A172 (cell line): ENCODE results near the gene SMCO2. TPM values are rescaled to one million over a fixed set of nuclear protein-coding genes. Genes with fewer than 3 reads are reported as not detected.

ENCODE experiments used
- DNase-seq: peaks from one replicate; pipeline ENCODE4 v3.0.0-alpha.2; 2015; ENCODE audit warnings: low spot score
- total RNA-seq: library from RNA; depleted of rRNA; stranded (reverse); fragments of >200 nt; shearing (Covaris generic); gene quantifications from 2 replicates; pipeline ENCODE4 v1.2.3, GENCODE V29; 2014

SMCO2 gene
- total RNA-seq, 1 experiment from 2014 or later, result not detected

DNA sequence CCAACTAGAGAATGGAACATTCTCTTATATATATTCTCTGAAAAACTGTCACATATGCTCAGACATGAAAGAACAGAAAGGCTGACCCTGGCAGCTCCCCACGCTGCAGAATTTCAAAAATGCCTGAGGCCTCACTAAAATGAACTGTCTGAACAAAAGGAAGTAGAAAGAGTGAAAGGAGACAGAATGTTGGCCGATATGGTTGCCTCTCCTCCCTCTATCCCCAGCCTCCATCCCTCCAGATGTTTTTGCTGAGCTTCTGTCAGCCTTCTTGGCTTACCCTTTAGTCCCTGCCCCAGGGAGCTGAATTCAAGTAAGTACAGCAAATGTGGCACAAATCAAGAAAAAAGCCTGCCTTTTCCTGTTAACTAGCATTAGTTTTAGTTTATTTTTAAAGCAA, 6.9 kb downstream of the SMCO2 start:
- DNase-seq, result no peak

DNA sequence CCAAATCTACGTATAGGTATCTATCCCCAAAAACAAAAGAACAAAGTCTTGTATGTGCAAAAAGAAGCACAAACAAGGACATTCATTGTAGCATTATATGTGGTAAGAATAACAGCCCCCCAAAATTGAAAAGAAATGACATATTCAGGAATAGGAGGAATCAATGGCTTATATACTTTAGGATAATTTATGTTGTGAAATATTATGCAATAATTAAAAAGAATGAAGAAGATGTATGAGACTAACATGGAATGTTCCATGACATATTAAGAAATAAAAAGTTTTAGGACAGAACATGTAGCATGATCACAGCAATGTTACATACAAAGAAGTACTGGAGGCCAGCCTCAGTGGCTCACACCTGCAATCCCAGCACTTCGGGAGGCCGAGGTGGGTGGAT, 9.1 kb downstream of the SMCO2 start:
- DNase-seq, result no peak

DNA sequence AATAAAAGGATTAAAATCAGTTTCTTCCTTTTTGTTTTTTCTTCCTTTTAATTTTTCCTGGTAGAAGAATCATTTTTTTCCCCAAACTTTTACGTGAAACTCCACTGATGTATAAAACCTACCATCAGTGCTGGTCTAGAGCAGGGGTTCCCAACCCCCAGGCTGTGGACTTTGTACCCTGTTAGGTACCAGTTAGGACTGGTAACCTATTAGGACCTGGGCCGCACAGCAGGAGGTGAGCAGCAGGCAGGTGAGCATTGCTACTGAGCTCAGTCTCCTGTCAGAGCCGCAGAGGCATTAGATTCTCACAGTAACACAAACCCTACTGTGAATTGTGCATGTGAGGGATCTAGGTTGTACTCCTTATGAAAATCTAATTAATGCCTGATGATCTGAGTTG, 10.1 kb downstream of the SMCO2 start:
- DNase-seq, result no peak

DNA sequence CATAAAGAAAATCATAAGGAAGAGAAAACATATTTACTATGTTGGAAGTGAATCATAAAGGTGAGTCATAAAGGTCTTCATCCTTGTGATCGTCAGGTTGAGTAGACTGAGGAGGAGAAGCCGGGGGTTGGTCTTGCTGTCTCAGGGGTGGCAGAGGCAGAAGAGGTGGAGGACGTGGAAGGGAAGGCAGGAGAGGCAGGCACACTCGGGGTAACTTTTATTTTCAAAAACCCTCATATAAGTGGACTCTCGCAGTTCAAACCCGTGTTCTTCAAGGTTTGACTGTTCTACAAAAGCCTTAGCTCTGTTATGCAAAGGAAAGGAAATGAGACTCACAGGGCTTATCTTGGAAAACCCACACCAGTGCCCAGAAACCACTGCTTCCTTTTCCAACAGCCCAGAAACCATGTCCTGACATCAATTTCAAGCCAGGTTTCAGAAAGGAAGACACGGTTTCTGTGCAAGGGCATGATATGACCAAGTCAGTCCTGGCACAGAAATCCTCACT, 14.0 kb downstream of the SMCO2 start:
- peak; percentile 36 for DNase-seq

DNA sequence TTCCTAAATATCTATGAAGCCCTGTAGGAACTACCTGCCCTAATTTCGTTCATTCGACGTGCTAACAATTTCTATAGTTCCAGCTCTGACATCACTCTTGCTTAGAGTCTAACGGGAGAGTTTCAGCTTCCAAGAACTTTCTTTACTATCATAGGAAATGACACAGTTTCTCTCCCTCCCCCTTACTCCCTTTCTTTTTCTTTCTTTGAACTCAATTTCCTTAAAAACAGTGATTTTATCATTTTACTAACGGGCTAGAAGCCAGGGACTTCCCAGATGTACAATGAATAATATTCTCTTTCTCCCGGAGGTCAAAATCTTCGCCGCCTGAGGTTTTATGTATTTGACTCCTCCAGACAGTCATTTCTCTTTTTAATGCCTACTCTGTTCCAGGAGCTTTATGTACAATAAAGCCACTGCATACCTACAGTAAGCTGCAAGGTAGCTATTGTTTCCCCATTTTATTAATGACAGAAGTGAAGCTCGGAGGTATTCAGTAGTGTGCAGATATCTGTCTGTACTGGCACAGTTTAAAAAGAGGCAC, 15.7 kb downstream of the SMCO2 start:
- peak; percentile 78 for DNase-seq

DNA sequence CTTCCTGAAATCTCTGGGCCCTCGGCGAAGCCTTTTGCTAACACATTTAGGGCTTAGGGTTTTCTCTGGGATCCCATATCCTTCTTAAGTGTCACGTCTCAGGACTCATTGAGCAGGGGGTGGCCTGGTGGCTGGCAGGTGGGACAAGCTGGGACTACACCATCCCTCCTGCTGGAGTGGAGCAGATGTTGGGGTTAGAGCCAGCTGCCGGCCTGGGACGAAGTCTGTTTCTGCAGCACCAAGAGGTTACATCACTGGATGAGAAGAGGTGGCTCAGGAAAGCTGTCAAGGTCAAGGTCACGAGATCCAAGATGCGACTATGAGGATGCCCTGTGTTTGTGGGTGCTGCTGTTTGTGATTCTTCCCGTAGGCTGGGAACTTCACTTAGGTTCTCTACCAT, 16.3 kb downstream of the SMCO2 start:
- DNase-seq, result peak; percentile 6

DNA sequence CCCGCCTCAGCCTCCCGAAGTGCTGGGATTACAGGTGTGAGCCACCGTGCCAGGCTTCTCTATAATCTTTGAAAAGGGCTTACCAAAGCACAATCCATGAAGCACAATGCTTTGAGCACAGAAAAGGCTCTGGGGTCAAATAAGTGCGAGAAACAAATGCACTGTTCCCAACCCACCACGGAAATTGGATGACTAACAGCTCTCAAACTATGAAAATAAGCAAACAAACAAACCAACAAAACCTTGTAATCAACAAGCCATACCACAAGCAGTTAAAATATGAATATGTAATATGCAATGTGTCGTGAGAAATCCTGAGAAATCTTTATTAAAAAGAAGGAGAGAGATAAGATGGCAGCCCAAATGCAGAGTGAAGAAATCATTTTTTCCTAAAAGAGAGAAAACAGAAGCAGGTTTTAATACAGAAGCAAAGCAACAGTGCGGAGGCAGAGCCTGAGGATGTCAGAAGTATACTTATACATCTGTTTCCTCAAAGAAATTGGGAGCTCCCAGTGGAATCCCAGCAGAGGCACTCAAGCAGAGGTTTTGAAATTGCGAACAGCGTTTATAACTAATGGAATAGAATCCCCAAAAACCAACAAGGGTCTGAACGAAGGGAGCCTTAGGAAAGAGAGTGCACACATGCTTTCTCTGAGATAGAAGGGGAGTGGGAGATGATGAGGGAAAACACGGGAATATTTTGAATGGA, 17.1 kb downstream of the SMCO2 start:
- DNase-seq, result no peak

DNA sequence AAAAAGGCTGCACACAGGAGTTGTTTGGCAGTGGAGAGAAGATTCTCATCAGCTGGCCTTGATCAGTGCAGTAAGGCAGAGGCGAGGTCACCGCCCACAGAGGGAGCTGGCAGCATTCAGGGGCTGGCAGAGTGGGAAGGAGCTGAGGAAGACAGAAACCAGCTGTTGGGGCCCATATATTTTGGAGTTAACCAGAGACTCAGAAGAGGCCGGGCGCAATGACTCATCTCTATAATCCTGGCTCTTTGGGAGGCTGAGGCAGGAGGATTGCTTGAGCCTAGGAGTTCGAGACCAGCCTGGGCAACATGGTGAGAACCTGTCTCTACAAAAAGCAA, 17.7 kb downstream of the SMCO2 start:
- peak; percentile 49 for DNase-seq

DNA sequence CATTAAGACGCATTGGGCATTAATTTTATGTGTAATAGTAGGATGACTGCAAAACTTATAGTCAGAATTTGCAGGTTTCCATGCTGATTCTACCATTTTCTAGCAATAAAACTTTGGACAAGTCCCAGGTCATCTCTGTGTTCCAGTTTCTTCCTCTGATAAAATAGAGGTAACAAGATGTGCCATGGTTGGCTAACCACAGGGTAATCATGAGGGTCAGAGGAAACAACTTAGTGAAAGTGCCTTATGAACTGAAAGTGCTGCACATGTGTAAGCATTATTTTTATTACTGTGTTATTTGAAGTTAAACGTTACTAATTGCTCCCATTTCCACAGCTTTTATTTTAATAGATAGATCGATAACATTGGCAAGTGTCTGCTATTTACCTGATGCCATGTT, 21.1 kb downstream of the SMCO2 start:
- DNase-seq, result no peak

DNA sequence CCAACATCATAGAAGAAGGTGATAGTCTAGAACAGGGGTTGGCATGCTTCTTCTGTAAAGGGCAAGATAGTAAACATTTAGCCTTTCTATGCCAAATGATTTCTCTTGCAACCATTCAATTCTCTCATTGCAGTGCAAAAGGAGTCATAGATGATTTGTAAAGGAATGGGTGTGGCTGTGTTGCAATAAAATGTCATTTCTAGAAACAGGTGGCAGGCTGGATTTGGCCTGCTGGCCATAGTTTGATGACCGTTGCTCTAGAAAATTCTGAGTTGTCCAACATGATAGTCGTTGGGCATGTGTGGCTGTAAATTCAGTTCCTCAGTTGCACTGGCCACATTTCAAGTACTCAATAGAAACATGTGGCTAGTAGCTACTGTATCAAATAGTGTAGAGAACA, 21.7 kb downstream of the SMCO2 start:
- DNase-seq, result no peak

DNA sequence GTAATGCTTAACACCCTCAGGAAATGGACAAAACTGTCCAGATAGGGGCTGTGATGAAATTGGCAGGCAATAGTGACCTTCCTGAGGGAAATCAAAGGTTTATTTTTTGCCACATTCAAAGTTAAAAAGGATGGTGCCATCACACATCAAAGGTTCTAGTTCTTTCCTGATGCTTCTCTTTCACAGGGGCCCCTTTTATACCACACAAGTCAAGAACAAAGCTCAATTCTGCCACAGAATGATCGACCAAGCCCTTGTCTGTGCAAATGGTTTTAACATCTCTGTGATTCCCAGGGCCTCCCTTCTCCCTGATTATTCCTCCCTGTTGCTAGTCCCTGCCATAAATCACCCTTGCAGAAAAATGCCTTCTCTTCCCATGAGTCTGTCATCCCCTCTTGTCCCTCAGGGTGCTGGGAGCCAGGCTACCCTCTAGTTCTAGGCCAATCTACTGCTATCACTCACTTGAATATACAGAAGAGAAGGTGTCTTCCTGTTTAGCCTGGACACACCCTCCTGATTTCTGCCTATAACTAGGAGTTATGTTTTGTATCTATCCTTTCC, 22.7 kb downstream of the SMCO2 start:
- DNase-seq, result no peak

DNA sequence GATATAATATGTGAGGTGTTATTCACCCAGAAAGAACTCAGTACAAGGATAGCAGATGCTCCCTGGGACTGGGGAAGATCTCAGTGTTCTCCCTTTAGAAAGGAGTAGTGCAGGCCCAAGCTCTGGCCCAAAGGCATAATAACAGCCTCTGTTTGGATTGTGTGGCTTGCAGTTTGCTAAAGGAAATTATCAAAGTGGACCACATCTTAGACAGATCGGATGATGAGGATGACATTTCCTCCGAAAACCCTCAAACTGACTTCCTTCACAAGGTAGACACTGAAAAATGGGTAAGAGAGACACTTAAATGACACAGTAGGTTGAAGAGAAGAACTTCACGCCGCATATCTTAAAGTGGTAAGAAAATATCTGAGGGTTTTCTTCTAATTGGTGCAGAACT, 26.1 kb downstream of the SMCO2 start:
- no peak for DNase-seq

DNA sequence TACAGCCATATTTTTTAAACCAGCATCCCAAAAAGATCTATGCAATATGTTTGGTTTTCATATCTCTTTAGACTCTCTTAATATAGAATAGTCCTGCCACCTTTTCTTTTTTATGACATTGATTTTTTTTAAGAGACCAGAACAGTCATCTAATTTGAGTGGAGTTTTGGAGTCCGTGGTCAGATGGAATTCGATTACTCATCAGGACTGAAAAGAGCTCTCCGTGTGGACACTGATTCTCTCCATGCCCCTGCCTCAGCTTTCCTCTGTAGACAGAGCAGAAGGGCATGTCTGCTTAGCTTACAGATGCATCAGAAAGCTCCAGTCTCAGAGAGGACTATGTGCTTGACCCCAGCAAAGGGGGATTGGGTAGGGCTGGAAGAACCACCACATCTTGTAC, 27.8 kb downstream of the SMCO2 start:
- DNase-seq, result peak; percentile 62

DNA sequence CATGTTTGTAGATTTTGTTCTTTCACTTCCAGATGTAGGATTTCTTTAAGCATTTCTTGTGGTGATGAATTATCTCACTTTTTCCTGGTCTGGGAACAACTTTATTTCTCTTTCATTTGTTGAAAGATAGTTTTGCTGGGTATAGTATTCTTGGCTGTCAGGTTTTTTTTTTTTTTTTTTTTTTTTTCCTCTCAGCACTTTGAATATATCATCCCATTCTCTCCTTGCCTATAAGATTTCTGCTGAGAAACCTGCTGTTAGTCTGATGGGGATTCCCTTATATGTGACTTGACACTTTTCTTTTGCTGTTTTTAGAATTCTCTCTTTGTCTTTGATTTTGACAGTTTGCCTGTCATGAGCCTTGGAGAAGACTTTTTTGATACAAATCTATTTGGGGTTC, 30.5 kb downstream of the SMCO2 start:
- no peak for DNase-seq

DNA sequence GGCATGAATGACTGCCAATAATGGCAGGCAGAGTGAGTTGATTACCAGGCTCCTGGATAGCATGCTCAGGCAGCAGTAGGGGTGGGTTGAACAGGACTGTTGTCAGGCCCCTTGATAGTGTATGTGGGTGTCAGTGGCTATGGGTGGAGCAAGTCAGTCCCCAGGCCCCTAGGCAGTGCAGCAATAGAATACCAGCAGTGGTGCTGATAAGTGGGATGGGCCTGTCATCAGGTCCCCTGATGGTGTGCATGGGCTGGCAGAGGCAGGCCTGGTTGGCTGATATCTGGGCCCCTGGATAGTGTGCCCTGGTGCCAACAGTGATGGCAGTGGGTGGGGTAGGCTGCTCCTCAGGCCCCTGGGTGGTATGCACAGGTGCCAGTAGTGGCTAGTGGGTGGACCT, 32.4 kb downstream of the SMCO2 start:
- no peak for DNase-seq

DNA sequence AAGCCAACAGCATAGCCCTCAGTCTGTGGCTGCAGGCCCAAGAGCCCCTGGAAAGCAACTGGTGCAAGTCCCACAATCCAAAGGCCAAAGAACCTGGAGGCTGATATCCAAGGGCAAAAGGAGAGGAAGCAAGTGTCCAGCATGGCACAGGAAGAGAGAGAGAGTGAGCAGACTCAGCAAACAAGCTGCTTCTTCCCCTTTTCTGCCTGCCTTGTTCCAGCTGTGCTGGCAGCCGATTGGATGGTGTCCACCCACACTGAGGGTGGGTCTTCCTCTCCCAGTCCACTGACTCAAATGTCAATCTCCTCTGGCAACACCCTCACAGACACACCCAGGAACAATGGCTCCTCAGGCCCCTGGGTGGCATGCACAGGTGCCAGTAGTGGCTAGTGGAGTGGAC, 33.5 kb downstream of the SMCO2 start:
- DNase-seq, result no peak

DNA sequence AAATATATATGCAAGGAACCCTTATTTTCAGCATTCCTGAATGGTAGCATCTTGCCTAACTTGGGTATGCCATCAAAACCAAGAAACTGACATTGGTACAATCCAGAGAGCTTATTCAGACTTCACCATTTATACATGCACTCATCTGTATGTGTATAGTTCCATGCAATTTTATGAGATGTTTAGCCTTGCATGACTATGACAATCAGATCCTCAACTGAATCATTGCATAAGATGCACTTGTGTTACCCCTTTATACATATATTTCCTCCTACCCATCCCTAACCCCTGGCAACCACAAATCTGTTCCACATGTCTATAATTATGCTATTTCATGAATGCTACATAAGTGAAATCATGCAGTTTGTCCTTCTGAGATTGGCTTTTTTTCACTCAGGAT, 40.4 kb downstream of the SMCO2 start:
- DNase-seq, result no peak

DNA sequence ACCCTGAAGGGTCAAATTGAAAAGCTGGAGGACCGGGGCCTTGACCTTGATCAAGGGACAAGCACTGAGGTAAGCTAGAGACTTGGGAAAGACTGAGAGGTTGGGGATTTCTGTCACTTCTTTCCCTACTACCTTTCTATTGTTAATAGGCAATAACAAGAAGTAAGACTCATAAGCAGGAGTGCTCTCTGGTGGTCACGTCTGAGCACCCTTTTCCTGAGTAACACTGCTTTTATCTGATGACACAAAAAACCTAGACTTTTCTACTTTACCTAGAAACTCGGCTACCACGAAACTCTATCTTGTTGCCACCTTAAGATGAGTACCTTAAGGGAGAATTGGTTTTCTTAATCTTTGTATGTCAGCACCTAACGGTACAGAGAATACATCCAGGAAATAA, 41.9 kb downstream of the SMCO2 start:
- DNase-seq, result no peak

DNA sequence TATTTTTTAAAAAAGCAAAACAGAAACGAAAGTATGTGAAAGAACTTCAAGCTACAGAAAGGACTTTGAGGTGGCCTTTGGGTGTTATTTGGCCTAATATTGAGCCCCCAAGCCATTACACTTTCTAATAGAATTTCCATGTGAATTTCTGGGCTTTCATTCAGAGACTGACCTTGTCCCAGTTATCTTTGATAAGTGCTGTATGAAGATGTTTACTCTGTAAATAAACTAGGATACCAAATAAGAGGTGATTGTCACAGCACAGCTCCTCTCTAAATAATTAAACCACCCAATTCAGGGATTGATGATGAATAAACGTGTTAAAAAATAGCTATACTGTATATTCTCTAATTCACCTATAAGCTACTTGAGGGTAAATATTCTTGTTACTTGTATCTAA, 44.7 kb downstream of the SMCO2 start:
- no peak for DNase-seq

DNA sequence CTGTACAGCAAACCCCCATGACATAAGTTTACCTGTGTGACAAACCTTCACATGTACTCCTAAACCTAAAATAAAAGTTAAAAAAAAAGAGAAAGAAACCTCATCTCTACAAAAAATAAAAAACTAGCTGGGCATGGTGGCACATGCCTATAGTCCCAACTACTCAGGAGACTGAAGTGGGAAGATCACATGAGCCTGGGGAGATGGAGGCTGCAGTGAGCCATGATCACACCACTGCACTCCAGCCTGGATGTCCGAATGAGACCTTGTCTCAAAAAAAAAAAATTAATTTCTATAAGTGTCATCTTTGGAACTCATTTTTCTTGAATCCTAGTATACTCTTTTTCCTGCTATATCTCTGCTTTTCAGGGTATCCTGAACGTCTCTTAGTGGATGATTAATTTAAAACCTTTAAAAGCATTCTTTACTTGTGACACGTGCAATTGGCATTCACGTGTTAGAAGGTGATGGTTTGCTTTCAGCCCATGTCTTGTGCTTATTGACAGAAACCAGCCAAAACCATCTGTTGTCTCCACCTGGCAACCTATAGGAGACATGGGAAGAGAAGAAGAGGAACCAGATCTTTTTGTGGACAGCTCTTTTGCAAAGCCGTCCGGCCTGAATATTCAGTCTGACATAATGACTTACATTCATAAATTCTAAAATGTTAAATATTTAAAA, 46.9 kb downstream of the SMCO2 start:
- peak; percentile 16 for DNase-seq

DNA sequence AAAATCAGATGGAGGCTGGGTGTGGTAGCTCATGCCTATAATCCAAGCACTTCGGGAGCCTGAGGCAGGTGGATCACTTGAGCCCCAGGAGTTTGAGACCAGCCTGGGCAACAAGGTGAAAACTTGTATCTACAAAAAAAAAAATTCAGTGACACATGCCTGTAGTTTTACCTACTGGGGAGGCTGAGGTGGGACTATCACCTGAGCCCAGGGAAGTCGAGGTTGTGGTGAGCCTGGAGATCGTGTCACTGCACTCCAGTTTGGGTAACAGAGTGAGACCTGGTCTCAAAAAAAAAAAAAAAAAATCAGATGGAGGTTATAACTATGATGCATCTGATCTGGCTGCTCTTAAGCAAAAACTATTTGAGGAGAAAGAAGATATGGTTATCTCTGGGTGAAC, 50.9 kb downstream of the SMCO2 start:
- DNase-seq, result no peak

DNA sequence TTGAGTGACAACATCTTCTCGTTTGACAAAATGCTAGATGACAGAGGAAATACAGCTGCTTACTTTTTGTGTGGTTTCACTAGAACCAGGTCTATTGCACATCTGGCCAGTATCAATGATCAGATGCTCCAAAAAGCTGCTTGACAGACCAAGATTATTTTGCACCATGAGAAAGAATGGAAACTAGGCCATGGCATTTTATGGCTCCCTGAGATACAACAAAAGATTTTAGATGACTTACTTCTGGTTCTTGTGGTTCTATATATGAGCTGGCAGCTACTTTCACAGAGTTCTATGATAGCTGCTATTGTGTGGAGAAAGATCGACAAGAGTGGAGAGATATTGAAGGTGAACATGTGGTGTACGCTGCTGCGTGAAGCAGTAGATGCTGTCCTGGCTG, 51.6 kb downstream of the SMCO2 start:
- DNase-seq, result no peak

DNA sequence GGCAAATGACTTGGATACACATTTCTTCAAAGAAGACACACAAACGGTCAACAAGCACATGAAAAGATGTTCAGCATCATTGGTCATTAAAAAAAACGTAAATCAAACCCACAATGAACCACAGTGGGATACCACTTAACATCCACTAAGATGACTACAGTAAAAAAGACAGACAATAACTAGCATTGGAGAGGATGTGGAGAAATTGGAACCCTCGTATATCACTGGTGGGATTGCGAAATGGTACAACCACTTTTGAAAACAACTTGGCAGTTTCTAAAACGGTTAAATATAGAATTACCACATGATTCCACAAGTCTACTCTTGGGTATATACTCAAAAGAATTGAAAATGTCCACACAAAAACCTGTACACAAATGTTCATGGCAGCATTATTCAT, 52.2 kb downstream of the SMCO2 start:
- DNase-seq, result no peak
